Spleen (tissue), 11 donors: ENCODE results near the gene TPM4. TPM values are rescaled to one million over a fixed set of nuclear protein-coding genes. Genes with fewer than 3 reads are reported as not detected.

Experiments
- DNase-seq: peaks from one replicate; pipeline ENCODE4 v3.0.0-alpha.2; 2020
- H3K27ac ChIP-seq, 8 donors: fragments of 200-600 bp; sonication (generic) in 7 of 8; 1 replicate in 4 of 8; 2 replicates in 4 of 8; pipeline versions ENCODE4 v1.5.0 to v1.8.0; 2016 to 2021; ENCODE audit warnings: inconsistent platforms in 4 of 8, mild to moderate bottlenecking in 4 of 8, moderate library complexity in 1 of 8
- H3K27me3 ChIP-seq, 7 donors: fragments of 200-600 bp; sonication (generic) in 6 of 7; replicated peaks in 1 of 7; 1 replicate in 4 of 7; 2 replicates in 3 of 7; pipeline versions ENCODE4 v1.5.0 to v1.8.0; 2016 to 2021; ENCODE audit warnings: inconsistent platforms in 3 of 7, mild to moderate bottlenecking in 1 of 7
- H3K36me3 ChIP-seq, 6 donors: fragments of 200-600 bp; sonication (generic) in 5 of 6; 1 replicate in 4 of 6; 2 replicates in 2 of 6; pipeline versions ENCODE4 v1.5.0 to v1.8.0; 2016 to 2021; ENCODE audit warnings: inconsistent platforms in 2 of 6
- H3K4me1 ChIP-seq, 6 donors: fragments of 200-600 bp; sonication (generic) in 5 of 6; 1 replicate in 3 of 6; 2 replicates in 3 of 6; pipeline versions ENCODE4 v1.5.0 to v1.8.0; 2016 to 2021; ENCODE audit warnings: inconsistent platforms in 3 of 6
- H3K4me3 ChIP-seq, 8 donors: fragments of 200-600 bp; sonication (generic) in 7 of 8; 1 replicate in 4 of 8; 2 replicates in 4 of 8; pipeline versions ENCODE4 v1.5.0 to v1.8.0; 2016 to 2021; ENCODE audit warnings: inconsistent platforms in 4 of 8, mild to moderate bottlenecking in 4 of 8, moderate library complexity in 2 of 8
- H3K9me3 ChIP-seq, 8 donors: fragments of 200-600 bp; sonication (generic) in 7 of 8; 1 replicate in 4 of 8; 2 replicates in 4 of 8; pipeline versions ENCODE4 v1.5.0 to v1.8.0; 2016 to 2021; ENCODE audit warnings: inconsistent platforms in 4 of 8
- POLR2A ChIP-seq, 3 donors: fragments of 450-650 bp; IDR thresholded peaks; one replicate each; pipeline ENCODE4 v1.5.1; 2017; ENCODE audit warnings: antibody characterized with exemption in 3 of 3, mild to moderate bottlenecking in 1 of 3
- POLR2AphosphoS5 ChIP-seq, 3 donors: sonication (generic); formaldehyde crosslinking; IDR thresholded peaks; one replicate each; pipeline ENCODE4 v1.5.1; 2017; ENCODE audit warnings: antibody characterized with exemption in 3 of 3
- WGBS, 5 donors: extraction: QIAGEN DNeasy Blood & Tissue Kit in 3 of 5; methylation state at CpG; one replicate each; pipeline versions ENCODE4 v1.1.5 to v1.1.7; 2013 to 2018; 5-methylcytosine and 5-hydroxymethylcytosine counted together
- intact Hi-C: fragments of 100-400 bp; cut with DNase I; formaldehyde crosslinking; loops from one replicate; pipeline ENCODE4 v1.15.0; 2023; ENCODE audit warnings: low total_unique reads
- polyA plus RNA-seq, 3 donors: library from polyadenylated mRNA; stranded (reverse); fragments of 200-250 nt; gene quantifications; one replicate each; pipeline ENCODE4 v1.2.1, GENCODE V29; 2013
- total RNA-seq, 7 donors: library from RNA; depleted of rRNA in 3 of 7; stranded (reverse); fragments of >200 nt in 3 of 7; fragmentation: NEBNext Ultra II Directional in 4 of 7; extraction: Animal tissue kit (Norgen Biotek cat#: 25700) in 4 of 7; gene quantifications; one replicate each; pipeline versions ENCODE4 v1.1.0 to v1.2.1, GENCODE V29; 2016 to 2021
- TF ChIP-seq, protein P1 (sequence below), 11 experiments: fragments of 200-600 bp in 7 of 11; fragments of 450-650 bp in 4 of 11; sonication (generic) in 4 of 11; IDR thresholded peaks in 8 of 11; conservative IDR thresholded peaks in 3 of 11; 1 replicate in 7 of 11; 2 replicates in 4 of 11; pipeline versions ENCODE4 v1.4.0 to v1.8.0; 2016 to 2021; ENCODE audit warnings: antibody characterized with exemption in 11 of 11, inconsistent platforms in 4 of 11, mild to moderate bottlenecking in 1 of 11
- donor health status: healthy with polysubstance abuse.
- donor health status: DM: no; HTN: no; CAD: no; lungs with moderate emphysema.
- donor health status: DM: no; HTN: no; CAD: no.
- donor health status: Bipolar disorder and iron deficiency.
- donor health status: healthy.
- donor health status: DM: no; HTN: no; CAD: no.
- donor health status: DM: yes; HTN: yes; CAD: no.

Gene TPM4
- total and polyA plus RNA-seq, 10 donors = 181 to 760 (median 418) TPM

DNA sequence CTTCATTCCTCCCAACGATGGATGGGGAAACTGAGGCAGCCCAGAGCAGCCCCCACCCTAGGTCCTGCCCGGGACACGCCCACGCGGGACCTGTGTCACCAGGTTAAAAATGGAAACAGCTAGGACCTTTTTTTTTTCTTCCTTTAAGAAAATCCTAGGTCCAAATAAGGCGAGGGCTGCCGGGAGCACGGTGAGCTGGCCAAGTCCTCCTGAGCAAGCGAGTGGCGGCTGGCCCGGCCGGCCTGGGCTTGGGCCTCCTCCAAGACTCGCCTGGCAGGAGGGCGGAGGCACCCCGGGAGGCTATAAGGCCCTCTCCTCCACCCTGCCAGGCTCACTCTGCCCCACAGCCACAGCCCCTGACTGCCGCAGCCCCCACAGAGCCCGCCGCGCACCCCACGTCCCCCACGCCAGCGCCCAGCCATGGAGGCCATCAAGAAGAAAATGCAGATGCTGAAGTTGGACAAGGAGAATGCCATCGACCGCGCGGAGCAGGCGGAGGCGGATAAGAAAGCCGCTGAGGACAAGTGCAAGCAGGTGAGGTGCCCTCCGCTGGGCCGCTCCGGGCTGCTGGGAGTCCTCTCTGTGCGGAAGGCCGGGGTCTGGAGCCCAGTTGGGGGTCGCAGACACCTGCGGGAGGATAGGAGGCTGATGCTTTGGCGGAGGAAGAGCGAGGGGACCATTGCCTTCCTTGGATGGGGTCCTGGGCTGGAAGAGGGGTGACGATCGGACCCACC is 8.9 kb upstream of the TPM4 start:
- TF ChIP-seq, protein P1, sequence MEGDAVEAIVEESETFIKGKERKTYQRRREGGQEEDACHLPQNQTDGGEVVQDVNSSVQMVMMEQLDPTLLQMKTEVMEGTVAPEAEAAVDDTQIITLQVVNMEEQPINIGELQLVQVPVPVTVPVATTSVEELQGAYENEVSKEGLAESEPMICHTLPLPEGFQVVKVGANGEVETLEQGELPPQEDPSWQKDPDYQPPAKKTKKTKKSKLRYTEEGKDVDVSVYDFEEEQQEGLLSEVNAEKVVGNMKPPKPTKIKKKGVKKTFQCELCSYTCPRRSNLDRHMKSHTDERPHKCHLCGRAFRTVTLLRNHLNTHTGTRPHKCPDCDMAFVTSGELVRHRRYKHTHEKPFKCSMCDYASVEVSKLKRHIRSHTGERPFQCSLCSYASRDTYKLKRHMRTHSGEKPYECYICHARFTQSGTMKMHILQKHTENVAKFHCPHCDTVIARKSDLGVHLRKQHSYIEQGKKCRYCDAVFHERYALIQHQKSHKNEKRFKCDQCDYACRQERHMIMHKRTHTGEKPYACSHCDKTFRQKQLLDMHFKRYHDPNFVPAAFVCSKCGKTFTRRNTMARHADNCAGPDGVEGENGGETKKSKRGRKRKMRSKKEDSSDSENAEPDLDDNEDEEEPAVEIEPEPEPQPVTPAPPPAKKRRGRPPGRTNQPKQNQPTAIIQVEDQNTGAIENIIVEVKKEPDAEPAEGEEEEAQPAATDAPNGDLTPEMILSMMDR (IDR thresholded peaks at IDR 0.05 in 8 of 11, conservative IDR thresholded peaks at IDR 0.05 in 3 of 11) = no peak
- TF ChIP-seq POLR2A (IDR thresholded peaks at IDR 0.05) = no peak
- TF ChIP-seq POLR2AphosphoS5 (IDR thresholded peaks at IDR 0.05) = peak; percentile 51 to 75 (median 66)
- Histone ChIP-seq H3K27me3 (no peaks in the 10 kb centered on the region), H3K27ac (peak overlapping the region; percentile 59 to 100 (median 94)), H3K4me1 (peaks cover 11 to 69% (median 44%) of the 10 kb centered on the region in 6 donors), H3K36me3 (no peaks in the 10 kb centered on the region), H3K9me3 (peaks cover 0 to 3% (median 0%) of the 10 kb centered on the region in 8 donors), H3K4me3 (peak overlapping the region; percentile 18 to 70 (median 40))
- peak; percentile 83 for DNase-seq
- intact Hi-C loops = loop anchor here (5.0 kb wide), 1 partner anchor 45 kb away; the partner anchor contains the start of gene RAB8A
- WGBS, 5 donors = 63 to 87% (median 72%) methylated on average over 33 to 40 of the region's 40 CpGs

DNA sequence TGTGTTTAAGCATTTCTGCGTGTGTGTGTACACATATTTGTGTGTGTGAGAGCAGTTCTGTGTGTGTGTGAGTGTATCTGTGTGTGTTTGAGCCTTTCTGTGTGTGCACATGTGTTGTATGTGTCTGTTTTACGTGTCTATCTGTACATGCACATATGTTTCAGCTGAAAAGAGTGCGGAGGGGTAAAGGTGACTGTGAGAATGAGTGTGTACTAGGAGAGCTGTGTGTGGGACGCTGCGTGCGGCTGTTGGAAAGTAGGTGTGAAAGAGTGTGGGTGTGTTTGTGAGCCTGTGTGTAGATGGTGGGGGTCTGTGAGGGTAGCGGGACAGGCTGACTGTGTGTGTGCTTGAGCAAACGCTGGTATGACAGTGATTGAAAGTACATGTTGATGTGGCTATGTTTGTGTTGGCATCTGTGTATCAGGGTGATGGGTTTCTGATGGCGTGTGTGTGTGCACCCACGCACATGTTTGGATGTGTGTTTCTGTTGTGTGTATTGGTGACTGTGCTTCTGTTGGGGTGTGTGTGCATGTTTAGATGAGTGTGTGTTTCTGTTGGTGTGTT is 7.5 kb upstream of the TPM4 start:
- Histone ChIP-seq H3K9me3 (no peaks in the 10 kb centered on the region), H3K27me3 (no peaks in the 10 kb centered on the region), H3K4me1 (peaks cover 19 to 75% (median 50%) of the 10 kb centered on the region in 6 donors), H3K4me3 (peak overlapping the region; percentile 30 to 70 (median 40)), H3K36me3 (peaks cover 0 to 6% (median 0%) of the 10 kb centered on the region in 6 donors), H3K27ac (peak overlapping the region in 7 of 8 donors; percentile 43 to 100 (median 94))
- intact Hi-C loops = loop anchor here (5.0 kb wide), 1 partner anchor 44 kb away; the partner anchor contains the start of gene RAB8A
- no peak for DNase-seq
- WGBS, 5 donors = 73 to 88% (median 76%) methylated on average over 10 of the region's 10 CpGs
- TF ChIP-seq POLR2AphosphoS5 (IDR thresholded peaks at IDR 0.05) (no peak), POLR2A (IDR thresholded peaks at IDR 0.05) (no peak)
- TF ChIP-seq, protein P1 (IDR thresholded peaks at IDR 0.05 in 8 of 11, conservative IDR thresholded peaks at IDR 0.05 in 3 of 11) = no peak

- intact Hi-C loops = loop anchor here (5.0 kb wide), 1 partner anchor 42 kb away; the partner anchor contains the start of gene RAB8A
- peaks cover 0 to 6% (median 0%) of the 10 kb centered on the region in 6 donors for H3K36me3 ChIP-seq
- peak; percentile 83 for DNase-seq
- peak overlapping the region; percentile 85 to 100 (median 94) for H3K27ac ChIP-seq
- TF ChIP-seq POLR2AphosphoS5 (IDR thresholded peaks at IDR 0.05) (no peak), POLR2A (IDR thresholded peaks at IDR 0.05) (no peak)
- TF ChIP-seq, protein P1 (IDR thresholded peaks at IDR 0.05 in 8 of 11, conservative IDR thresholded peaks at IDR 0.05 in 3 of 11) = no peak
- H3K9me3 ChIP-seq = no peaks in the 10 kb centered on the region
- WGBS, 5 donors = 64 to 75% (median 70%) methylated on average over 10 of the region's 10 CpGs
- no peaks in the 10 kb centered on the region for H3K27me3 ChIP-seq
- peaks cover 20 to 83% (median 56%) of the 10 kb centered on the region in 6 donors for H3K4me1 ChIP-seq
- peak overlapping the region in 6 of 8 donors; percentile 16 to 70 (median 46) for H3K4me3 ChIP-seq
Measured at GRCh38 chr19:16069813-16070365, 6.4 kb upstream of the TPM4 start.
